HCEC 1CT (cell line): ENCODE measurements around the gene DPP7.

Experiments used
- DNase-seq: peaks from one replicate; pipeline ENCODE4 v3.0.0-alpha.2; 2017

The DPP7 gene

GRCh38 chr9:137110911-137111787, 3.4 kb downstream of the DPP7 start:
- DNase-seq, result no peak

- DNase-seq, result no peak
Measured at GRCh38 chr9:137110147-137110910, 4.2 kb downstream of the DPP7 start.

GRCh38 chr9:137109250-137110146, 5.0 kb downstream of the DPP7 start:
- no peak for DNase-seq

GRCh38 chr9:137108608-137109249, 5.8 kb downstream of the DPP7 start:
- DNase-seq, result no peak

- no peak for DNase-seq
Measured at GRCh38 chr9:137107982-137108381, 6.6 kb downstream of the DPP7 start.

GRCh38 chr9:137107312-137107921, 7.1 kb downstream of the DPP7 start:
- DNase-seq, result no peak

GRCh38 chr9:137106662-137107250, 7.8 kb downstream of the DPP7 start:
- no peak for DNase-seq

GRCh38 chr9:137105814-137106661, 8.5 kb downstream of the DPP7 start:
- no peak for DNase-seq

GRCh38 chr9:137103206-137103999, 11.1 kb downstream of the DPP7 start:
- DNase-seq, result no peak

- DNase-seq, result no peak
Measured at GRCh38 chr9:137099231-137099630, 15.3 kb downstream of the DPP7 start.

- DNase-seq, result no peak
Measured at GRCh38 chr9:137097761-137098462, 16.6 kb downstream of the DPP7 start.

GRCh38 chr9:137096785-137097546, 17.6 kb downstream of the DPP7 start:
- no peak for DNase-seq

- no peak for DNase-seq
Measured at GRCh38 chr9:137095664-137096517, 18.6 kb downstream of the DPP7 start.

GRCh38 chr9:137089232-137089947, 25.1 kb downstream of the DPP7 start:
- DNase-seq, result no peak

- no peak for DNase-seq
Measured at GRCh38 chr9:137088121-137088520, 26.4 kb downstream of the DPP7 start.

GRCh38 chr9:137087409-137087925, 27.1 kb downstream of the DPP7 start:
- DNase-seq, result no peak
